Ectodermal cell (in vitro differentiated cells): ENCODE data around the gene NTN1. TPM values are rescaled to one million over a fixed set of nuclear protein-coding genes. Genes with fewer than 3 reads are reported as not detected.
"Not testable (repeated sequence)": the region's sequence is repeated elsewhere in the genome, so short reads cannot be mapped to it uniquely, and the experiment has no call there.

ENCODE experiments used
- H3K27ac ChIP-seq: 2 replicates; pipeline ENCODE4 v1.7.0; 2013; ENCODE audit warnings: mild to moderate bottlenecking, low read depth, low read length; ENCODE audit not compliant: insufficient read depth, poor library complexity, severe bottlenecking
- H3K27me3 ChIP-seq: 2 replicates; pipeline ENCODE4 v1.7.0; 2013; ENCODE audit warnings: mild to moderate bottlenecking, low read length; ENCODE audit not compliant: insufficient read depth, control insufficient read depth, poor library complexity, severe bottlenecking
- H3K36me3 ChIP-seq: one replicate; pipeline ENCODE4 v1.7.0; 2013; ENCODE audit warnings: low read length; ENCODE audit not compliant: control insufficient read depth, insufficient read depth
- H3K4me1 ChIP-seq: one replicate; pipeline ENCODE4 v1.7.0; 2013; ENCODE audit warnings: low read length; ENCODE audit not compliant: control insufficient read depth, insufficient read depth
- H3K4me3 ChIP-seq: 2 replicates; pipeline ENCODE4 v1.7.0; 2013; ENCODE audit warnings: low read depth, low read length, control low read depth; ENCODE audit not compliant: insufficient read depth
- H3K9me3 ChIP-seq: 2 replicates; pipeline ENCODE4 v1.7.0; 2013; ENCODE audit warnings: mild to moderate bottlenecking, low read length, moderate library complexity; ENCODE audit not compliant: control insufficient read depth
- WGBS, 2 experiments: methylation state at CpG; one replicate each; pipeline ENCODE4 v1.1.7; 2013; ENCODE audit warnings: missing lambda C conversion rate in 2 of 2; 5-methylcytosine and 5-hydroxymethylcytosine counted together
- polyA plus RNA-seq, 4 experiments: library from polyadenylated mRNA; stranded (reverse); fragments of 50-300 nt; gene quantifications; one replicate each; pipeline ENCODE4 v1.2.3, GENCODE V29; 2013

NTN1 gene
- polyA plus RNA-seq (2013, experiment 1 of 4), result 3.0 TPM
- 2.8 TPM for polyA plus RNA-seq (2013, experiment 2 of 4)
- 2.8 TPM for polyA plus RNA-seq (2013, experiment 3 of 4)
- 2.6 TPM for polyA plus RNA-seq (2013, experiment 4 of 4)

- H3K4me3 ChIP-seq, result peak within 1 kb of the TSS; percentile 54
- peaks cover 99% of the 10 kb centered on the region for H3K27me3 ChIP-seq
- no peaks in the 10 kb centered on the region for H3K36me3 ChIP-seq
- H3K27ac ChIP-seq, result no peak within 1 kb of the TSS
- 0% methylated on average over 111 of the region's 111 CpGs for WGBS, 2 experiments
- no peaks in the 10 kb centered on the region for H3K9me3 ChIP-seq
- peaks cover 32% of the 10 kb centered on the region for H3K4me1 ChIP-seq
Observed at GRCh38 chr17:9021158-9021991, at the start of gene NTN1. Gene NTN1 (plus strand): TSS chr17:9021510. CDS start chr17:9022374, 864 bp downstream.

- Histone ChIP-seq H3K27ac (no peak overlapping the region), H3K27me3 (no peaks in the 10 kb centered on the region), H3K36me3 (no peaks in the 10 kb centered on the region), H3K4me1 (no peaks in the 10 kb centered on the region), H3K9me3 (no peaks in the 10 kb centered on the region), H3K4me3 (no peak overlapping the region)
- 90 to 92% methylated on average over 7 to 8 of the region's 9 CpGs for WGBS, 2 experiments
Observed at GRCh38 chr17:8975091-8975725, 46.1 kb upstream of the NTN1 start.

- WGBS, 2 experiments, result 100% methylated on average over 1 of the region's 1 CpG
- no peak overlapping the region for H3K27ac ChIP-seq
- H3K4me1 ChIP-seq, result no peaks in the 10 kb centered on the region
- no peaks in the 10 kb centered on the region for H3K36me3 ChIP-seq
- no peaks in the 10 kb centered on the region for H3K27me3 ChIP-seq
- H3K4me3 ChIP-seq, result no peak overlapping the region
- H3K9me3 ChIP-seq, result no peaks in the 10 kb centered on the region
Observed at GRCh38 chr17:8976638-8977037, 44.7 kb upstream of the NTN1 start.

GRCh38 chr17:8979715-8980114 lies 41.6 kb upstream of the NTN1 start:
- no peak overlapping the region for H3K4me3 ChIP-seq
- H3K27ac ChIP-seq, result no peak overlapping the region
- H3K36me3 ChIP-seq, result no peaks in the 10 kb centered on the region
- H3K9me3 ChIP-seq, result no peaks in the 10 kb centered on the region
- no peaks in the 10 kb centered on the region for H3K4me1 ChIP-seq
- no peaks in the 10 kb centered on the region for H3K27me3 ChIP-seq

GRCh38 chr17:8981443-8981842 lies 39.9 kb upstream of the NTN1 start:
- no peak overlapping the region for H3K27ac ChIP-seq
- H3K9me3 ChIP-seq, result no peaks in the 10 kb centered on the region
- no peaks in the 10 kb centered on the region for H3K36me3 ChIP-seq
- WGBS, 2 experiments, result 94 to 96% methylated on average over 2 of the region's 2 CpGs
- H3K4me3 ChIP-seq, result no peak overlapping the region
- no peaks in the 10 kb centered on the region for H3K4me1 ChIP-seq
- no peaks in the 10 kb centered on the region for H3K27me3 ChIP-seq

GRCh38 chr17:8984225-8984624 lies 37.1 kb upstream of the NTN1 start:
- not testable (repeated sequence) for H3K27me3 ChIP-seq, H3K9me3 ChIP-seq, H3K4me1 ChIP-seq, H3K36me3 ChIP-seq, H3K4me3 ChIP-seq, H3K27ac ChIP-seq
- 89 to 93% methylated on average over 4 to 5 of the region's 5 CpGs for WGBS, 2 experiments

- H3K4me1 ChIP-seq, result no peaks in the 10 kb centered on the region
- no peaks in the 10 kb centered on the region for H3K9me3 ChIP-seq
- H3K27ac ChIP-seq, result no peak overlapping the region
- no peaks in the 10 kb centered on the region for H3K36me3 ChIP-seq
- H3K27me3 ChIP-seq, result no peaks in the 10 kb centered on the region
- H3K4me3 ChIP-seq, result no peak overlapping the region
- 94 to 98% methylated on average over 4 of the region's 4 CpGs for WGBS, 2 experiments
Observed at GRCh38 chr17:8985054-8985701, 36.1 kb upstream of the NTN1 start.

GRCh38 chr17:8986295-8986694 lies 35.0 kb upstream of the NTN1 start:
- WGBS, 2 experiments, result 93 to 96% methylated on average over 1 to 2 of the region's 2 CpGs
- no peaks in the 10 kb centered on the region for H3K27me3 ChIP-seq

GRCh38 chr17:8988263-8988935 lies 32.9 kb upstream of the NTN1 start:
- not testable (repeated sequence) for H3K27me3 ChIP-seq, H3K4me1 ChIP-seq, H3K4me3 ChIP-seq, H3K36me3 ChIP-seq, H3K9me3 ChIP-seq, H3K27ac ChIP-seq
- WGBS, 2 experiments, result 94 to 96% methylated on average over 2 of the region's 2 CpGs

More at GRCh38 chr17:8986295-8986694, 35.0 kb upstream of the NTN1 start:
- H3K36me3 ChIP-seq, result no peaks in the 10 kb centered on the region
- no peak overlapping the region for H3K4me3 ChIP-seq
- no peak overlapping the region for H3K27ac ChIP-seq
- no peaks in the 10 kb centered on the region for H3K9me3 ChIP-seq
- no peaks in the 10 kb centered on the region for H3K4me1 ChIP-seq
